ENCODE results near the gene AQP6.

DNA sequence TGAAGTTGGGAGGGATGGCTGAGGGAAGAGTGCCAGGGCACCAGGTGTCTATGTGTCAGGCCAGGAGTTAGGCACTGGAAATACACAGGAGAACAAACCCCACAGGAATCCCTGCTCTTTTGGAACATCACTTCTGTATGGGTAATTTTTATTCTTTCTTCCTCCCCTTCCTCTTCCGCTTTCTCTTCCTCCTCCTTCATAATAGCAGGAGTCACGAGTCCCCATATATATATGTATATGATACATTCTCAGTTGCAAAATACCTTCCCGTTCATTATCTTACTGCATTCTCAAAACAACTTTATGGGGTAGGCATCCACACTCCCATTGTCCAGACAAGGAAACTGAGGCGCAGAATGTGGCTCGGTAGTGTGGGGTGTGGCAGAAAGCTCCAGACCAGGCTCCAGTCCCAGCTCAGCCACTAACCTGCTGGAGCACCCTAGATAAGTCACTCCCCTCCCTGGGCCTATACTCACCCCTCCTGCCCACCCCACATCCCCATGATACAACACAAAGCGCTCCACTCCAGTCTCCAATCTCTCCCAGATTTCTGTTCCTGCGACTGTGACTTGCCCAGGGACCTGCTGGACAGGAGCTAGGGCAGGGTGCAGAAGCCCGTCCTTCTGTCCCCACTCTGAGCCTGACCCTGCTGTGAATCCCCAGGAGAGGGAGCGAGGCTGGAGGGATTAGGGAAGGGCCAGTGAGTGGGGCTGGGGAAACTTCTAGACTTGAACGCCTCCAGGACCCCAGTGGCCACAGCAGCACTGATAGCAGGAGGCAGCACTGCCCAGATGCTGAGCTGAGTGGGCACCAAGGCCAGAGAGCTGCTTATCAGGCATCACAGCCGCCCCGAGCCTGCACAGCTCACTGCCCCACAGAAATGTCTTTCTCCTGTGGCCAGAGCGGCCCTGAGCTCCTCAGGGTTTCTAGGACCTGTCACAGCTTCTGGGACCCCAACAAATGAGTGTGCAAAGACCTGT lies 23.6 kb upstream of the AQP6 start:
- TF ChIP-seq, protein P1, sequence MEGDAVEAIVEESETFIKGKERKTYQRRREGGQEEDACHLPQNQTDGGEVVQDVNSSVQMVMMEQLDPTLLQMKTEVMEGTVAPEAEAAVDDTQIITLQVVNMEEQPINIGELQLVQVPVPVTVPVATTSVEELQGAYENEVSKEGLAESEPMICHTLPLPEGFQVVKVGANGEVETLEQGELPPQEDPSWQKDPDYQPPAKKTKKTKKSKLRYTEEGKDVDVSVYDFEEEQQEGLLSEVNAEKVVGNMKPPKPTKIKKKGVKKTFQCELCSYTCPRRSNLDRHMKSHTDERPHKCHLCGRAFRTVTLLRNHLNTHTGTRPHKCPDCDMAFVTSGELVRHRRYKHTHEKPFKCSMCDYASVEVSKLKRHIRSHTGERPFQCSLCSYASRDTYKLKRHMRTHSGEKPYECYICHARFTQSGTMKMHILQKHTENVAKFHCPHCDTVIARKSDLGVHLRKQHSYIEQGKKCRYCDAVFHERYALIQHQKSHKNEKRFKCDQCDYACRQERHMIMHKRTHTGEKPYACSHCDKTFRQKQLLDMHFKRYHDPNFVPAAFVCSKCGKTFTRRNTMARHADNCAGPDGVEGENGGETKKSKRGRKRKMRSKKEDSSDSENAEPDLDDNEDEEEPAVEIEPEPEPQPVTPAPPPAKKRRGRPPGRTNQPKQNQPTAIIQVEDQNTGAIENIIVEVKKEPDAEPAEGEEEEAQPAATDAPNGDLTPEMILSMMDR (IDR thresholded peaks at IDR 0.05): no peak
- TF ChIP-seq ELF4 (CRISPR knock-in tag; IDR thresholded peaks at IDR 0.05; ENCODE audit: low read depth): no peak
- no peak for TF ChIP-seq PRRX2 (CRISPR knock-in tag; IDR thresholded peaks at IDR 0.05)
- TF ChIP-seq NFE2L1 (CRISPR knock-in tag; IDR thresholded peaks at IDR 0.05): no peak
- TF ChIP-seq, protein P2, sequence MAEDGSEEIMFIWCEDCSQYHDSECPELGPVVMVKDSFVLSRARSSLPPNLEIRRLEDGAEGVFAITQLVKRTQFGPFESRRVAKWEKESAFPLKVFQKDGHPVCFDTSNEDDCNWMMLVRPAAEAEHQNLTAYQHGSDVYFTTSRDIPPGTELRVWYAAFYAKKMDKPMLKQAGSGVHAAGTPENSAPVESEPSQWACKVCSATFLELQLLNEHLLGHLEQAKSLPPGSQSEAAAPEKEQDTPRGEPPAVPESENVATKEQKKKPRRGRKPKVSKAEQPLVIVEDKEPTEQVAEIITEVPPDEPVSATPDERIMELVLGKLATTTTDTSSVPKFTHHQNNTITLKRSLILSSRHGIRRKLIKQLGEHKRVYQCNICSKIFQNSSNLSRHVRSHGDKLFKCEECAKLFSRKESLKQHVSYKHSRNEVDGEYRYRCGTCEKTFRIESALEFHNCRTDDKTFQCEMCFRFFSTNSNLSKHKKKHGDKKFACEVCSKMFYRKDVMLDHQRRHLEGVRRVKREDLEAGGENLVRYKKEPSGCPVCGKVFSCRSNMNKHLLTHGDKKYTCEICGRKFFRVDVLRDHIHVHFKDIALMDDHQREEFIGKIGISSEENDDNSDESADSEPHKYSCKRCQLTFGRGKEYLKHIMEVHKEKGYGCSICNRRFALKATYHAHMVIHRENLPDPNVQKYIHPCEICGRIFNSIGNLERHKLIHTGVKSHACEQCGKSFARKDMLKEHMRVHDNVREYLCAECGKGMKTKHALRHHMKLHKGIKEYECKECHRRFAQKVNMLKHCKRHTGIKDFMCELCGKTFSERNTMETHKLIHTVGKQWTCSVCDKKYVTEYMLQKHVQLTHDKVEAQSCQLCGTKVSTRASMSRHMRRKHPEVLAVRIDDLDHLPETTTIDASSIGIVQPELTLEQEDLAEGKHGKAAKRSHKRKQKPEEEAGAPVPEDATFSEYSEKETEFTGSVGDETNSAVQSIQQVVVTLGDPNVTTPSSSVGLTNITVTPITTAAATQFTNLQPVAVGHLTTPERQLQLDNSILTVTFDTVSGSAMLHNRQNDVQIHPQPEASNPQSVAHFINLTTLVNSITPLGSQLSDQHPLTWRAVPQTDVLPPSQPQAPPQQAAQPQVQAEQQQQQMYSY (CRISPR knock-in tag; IDR thresholded peaks at IDR 0.05): no peak
- TF ChIP-seq, protein P3, sequence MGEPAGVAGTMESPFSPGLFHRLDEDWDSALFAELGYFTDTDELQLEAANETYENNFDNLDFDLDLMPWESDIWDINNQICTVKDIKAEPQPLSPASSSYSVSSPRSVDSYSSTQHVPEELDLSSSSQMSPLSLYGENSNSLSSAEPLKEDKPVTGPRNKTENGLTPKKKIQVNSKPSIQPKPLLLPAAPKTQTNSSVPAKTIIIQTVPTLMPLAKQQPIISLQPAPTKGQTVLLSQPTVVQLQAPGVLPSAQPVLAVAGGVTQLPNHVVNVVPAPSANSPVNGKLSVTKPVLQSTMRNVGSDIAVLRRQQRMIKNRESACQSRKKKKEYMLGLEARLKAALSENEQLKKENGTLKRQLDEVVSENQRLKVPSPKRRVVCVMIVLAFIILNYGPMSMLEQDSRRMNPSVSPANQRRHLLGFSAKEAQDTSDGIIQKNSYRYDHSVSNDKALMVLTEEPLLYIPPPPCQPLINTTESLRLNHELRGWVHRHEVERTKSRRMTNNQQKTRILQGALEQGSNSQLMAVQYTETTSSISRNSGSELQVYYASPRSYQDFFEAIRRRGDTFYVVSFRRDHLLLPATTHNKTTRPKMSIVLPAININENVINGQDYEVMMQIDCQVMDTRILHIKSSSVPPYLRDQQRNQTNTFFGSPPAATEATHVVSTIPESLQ (CRISPR knock-in tag; IDR thresholded peaks at IDR 0.05): no peak
- TF ChIP-seq RELA (CRISPR knock-in tag; IDR thresholded peaks at IDR 0.05; ENCODE audit: borderline replicate concordance): no peak
- TF ChIP-seq, protein P4, sequence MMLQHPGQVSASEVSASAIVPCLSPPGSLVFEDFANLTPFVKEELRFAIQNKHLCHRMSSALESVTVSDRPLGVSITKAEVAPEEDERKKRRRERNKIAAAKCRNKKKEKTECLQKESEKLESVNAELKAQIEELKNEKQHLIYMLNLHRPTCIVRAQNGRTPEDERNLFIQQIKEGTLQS (CRISPR knock-in tag; conservative IDR thresholded peaks at IDR 0.05): no peak
- TF ChIP-seq JUN (CRISPR knock-in tag; IDR thresholded peaks at IDR 0.05): no peak
- TF ChIP-seq, protein P5, sequence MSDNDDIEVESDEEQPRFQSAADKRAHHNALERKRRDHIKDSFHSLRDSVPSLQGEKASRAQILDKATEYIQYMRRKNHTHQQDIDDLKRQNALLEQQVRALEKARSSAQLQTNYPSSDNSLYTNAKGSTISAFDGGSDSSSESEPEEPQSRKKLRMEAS (CRISPR knock-in tag; IDR thresholded peaks at IDR 0.05): no peak
- TF ChIP-seq, protein P6, sequence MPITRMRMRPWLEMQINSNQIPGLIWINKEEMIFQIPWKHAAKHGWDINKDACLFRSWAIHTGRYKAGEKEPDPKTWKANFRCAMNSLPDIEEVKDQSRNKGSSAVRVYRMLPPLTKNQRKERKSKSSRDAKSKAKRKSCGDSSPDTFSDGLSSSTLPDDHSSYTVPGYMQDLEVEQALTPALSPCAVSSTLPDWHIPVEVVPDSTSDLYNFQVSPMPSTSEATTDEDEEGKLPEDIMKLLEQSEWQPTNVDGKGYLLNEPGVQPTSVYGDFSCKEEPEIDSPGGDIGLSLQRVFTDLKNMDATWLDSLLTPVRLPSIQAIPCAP (CRISPR knock-in tag; IDR thresholded peaks at IDR 0.05): no peak
- TF ChIP-seq, protein P7, sequence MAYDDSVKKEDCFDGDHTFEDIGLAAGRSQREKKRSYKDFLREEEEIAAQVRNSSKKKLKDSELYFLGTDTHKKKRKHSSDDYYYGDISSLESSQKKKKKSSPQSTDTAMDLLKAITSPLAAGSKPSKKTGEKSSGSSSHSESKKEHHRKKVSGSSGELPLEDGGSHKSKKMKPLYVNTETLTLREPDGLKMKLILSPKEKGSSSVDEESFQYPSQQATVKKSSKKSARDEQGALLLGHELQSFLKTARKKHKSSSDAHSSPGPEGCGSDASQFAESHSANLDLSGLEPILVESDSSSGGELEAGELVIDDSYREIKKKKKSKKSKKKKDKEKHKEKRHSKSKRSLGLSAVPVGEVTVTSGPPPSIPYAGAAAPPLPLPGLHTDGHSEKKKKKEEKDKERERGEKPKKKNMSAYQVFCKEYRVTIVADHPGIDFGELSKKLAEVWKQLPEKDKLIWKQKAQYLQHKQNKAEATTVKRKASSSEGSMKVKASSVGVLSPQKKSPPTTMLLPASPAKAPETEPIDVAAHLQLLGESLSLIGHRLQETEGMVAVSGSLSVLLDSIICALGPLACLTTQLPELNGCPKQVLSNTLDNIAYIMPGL (CRISPR knock-in tag; IDR thresholded peaks at IDR 0.05): no peak

All from WTC11 (cell line).